HUES48 (cell line): ENCODE data around the gene VEGFA.

Source experiments
- H3K27ac ChIP-seq: one replicate; pipeline ENCODE4 v1.7.0; 2013; ENCODE audit warnings: low read depth, low read length, inconsistent platforms
- H3K27me3 ChIP-seq: 2 replicates; pipeline ENCODE4 v1.6.1; 2013; ENCODE audit warnings: mild to moderate bottlenecking, low read length; ENCODE audit not compliant: control insufficient read depth, insufficient read depth
- H3K36me3 ChIP-seq: 2 replicates; pipeline ENCODE4 v1.6.1; 2013; ENCODE audit warnings: low read length; ENCODE audit not compliant: control insufficient read depth, insufficient read depth
- H3K4me1 ChIP-seq: 2 replicates; pipeline ENCODE4 v1.6.1; 2013; ENCODE audit warnings: mild to moderate bottlenecking, low read length; ENCODE audit not compliant: control insufficient read depth, insufficient read depth
- H3K4me3 ChIP-seq: 2 replicates; pipeline ENCODE4 v1.5.1; 2013; ENCODE audit warnings: mild to moderate bottlenecking, low read depth, low read length
- H3K9ac ChIP-seq: 2 replicates; pipeline ENCODE4 v1.6.1; 2013; ENCODE audit warnings: mild to moderate bottlenecking, low read depth, low read length, moderate library complexity
- H3K9me3 ChIP-seq: 2 replicates; pipeline ENCODE4 v1.6.1; 2013; ENCODE audit warnings: low read length; ENCODE audit not compliant: control insufficient read depth, insufficient read depth

Gene VEGFA

GRCh38 chr6:43740321-43740960 lies 29.6 kb upstream of the VEGFA start:
- Histone ChIP-seq H3K9ac (no peak overlapping the region), H3K4me3 (no peak overlapping the region), H3K27ac (no peak overlapping the region), H3K36me3 (no peaks in the 10 kb centered on the region), H3K4me1 (peaks cover 10% of the 10 kb centered on the region; the same call in 1 of the 2 replicates), H3K9me3 (no peaks in the 10 kb centered on the region), H3K27me3 (no peaks in the 10 kb centered on the region)

GRCh38 chr6:43740961-43741764 lies 28.8 kb upstream of the VEGFA start:
- Histone ChIP-seq H3K27ac (no peak overlapping the region), H3K4me3 (no peak overlapping the region), H3K9ac (no peak overlapping the region), H3K4me1 (peaks cover 10% of the 10 kb centered on the region; the same call in 1 of the 2 replicates), H3K27me3 (no peaks in the 10 kb centered on the region), H3K36me3 (no peaks in the 10 kb centered on the region), H3K9me3 (no peaks in the 10 kb centered on the region)

GRCh38 chr6:43741829-43742228 lies 28.2 kb upstream of the VEGFA start:
- no peak overlapping the region for H3K27ac ChIP-seq
- peaks cover 10% of the 10 kb centered on the region; the same call in 1 of the 2 replicates for H3K4me1 ChIP-seq
- H3K9me3 ChIP-seq, result no peaks in the 10 kb centered on the region
- H3K9ac ChIP-seq, result no peak overlapping the region
- no peaks in the 10 kb centered on the region for H3K27me3 ChIP-seq
- no peak overlapping the region for H3K4me3 ChIP-seq
- no peaks in the 10 kb centered on the region for H3K36me3 ChIP-seq

- Histone ChIP-seq H3K27ac (no peak overlapping the region), H3K27me3 (no peaks in the 10 kb centered on the region), H3K9ac (no peak overlapping the region), H3K4me1 (peaks cover 8% of the 10 kb centered on the region; the same call in 1 of the 2 replicates), H3K36me3 (no peaks in the 10 kb centered on the region), H3K4me3 (no peak overlapping the region), H3K9me3 (no peaks in the 10 kb centered on the region)
These were observed 27.7 kb upstream of the VEGFA start for GRCh38 chr6:43742285-43742684.

- no peak overlapping the region for H3K4me3 ChIP-seq
- H3K27ac ChIP-seq, result no peak overlapping the region
- 0 out of 2 replicates have a peak, but pooled peaks cover 3% of the 10 kb centered on the region for H3K4me1 ChIP-seq
- H3K9me3 ChIP-seq, result no peaks in the 10 kb centered on the region
- H3K9ac ChIP-seq, result no peak overlapping the region
- H3K36me3 ChIP-seq, result no peaks in the 10 kb centered on the region
- H3K27me3 ChIP-seq, result no peaks in the 10 kb centered on the region
These were observed 26.9 kb upstream of the VEGFA start for GRCh38 chr6:43742931-43743632.

- H3K9ac ChIP-seq, result no peak overlapping the region
- no peak overlapping the region for H3K4me3 ChIP-seq
- no peak overlapping the region for H3K27ac ChIP-seq
- H3K9me3 ChIP-seq, result no peaks in the 10 kb centered on the region
- H3K4me1 ChIP-seq, result 0 out of 2 replicates have a peak, but pooled peaks cover 3% of the 10 kb centered on the region
- no peaks in the 10 kb centered on the region for H3K27me3 ChIP-seq
- no peaks in the 10 kb centered on the region for H3K36me3 ChIP-seq
These were observed 26.2 kb upstream of the VEGFA start for GRCh38 chr6:43743682-43744381.

- H3K27ac ChIP-seq, result no peak overlapping the region
These were observed 25.5 kb upstream of the VEGFA start for GRCh38 chr6:43744491-43744890.

GRCh38 chr6:43744931-43745727 lies 24.9 kb upstream of the VEGFA start:
- no peak overlapping the region for H3K4me3 ChIP-seq
- H3K27ac ChIP-seq, result no peak overlapping the region
- no peaks in the 10 kb centered on the region for H3K36me3 ChIP-seq
- no peak overlapping the region for H3K9ac ChIP-seq
- H3K9me3 ChIP-seq, result no peaks in the 10 kb centered on the region
- H3K4me1 ChIP-seq, result 0 out of 2 replicates have a peak, but pooled peaks cover 3% of the 10 kb centered on the region
- no peaks in the 10 kb centered on the region for H3K27me3 ChIP-seq

More at GRCh38 chr6:43744491-43744890, 25.5 kb upstream of the VEGFA start:
- no peak overlapping the region for H3K4me3 ChIP-seq
- H3K4me1 ChIP-seq, result 0 out of 2 replicates have a peak, but pooled peaks cover 3% of the 10 kb centered on the region
- no peak overlapping the region for H3K9ac ChIP-seq
- H3K27me3 ChIP-seq, result no peaks in the 10 kb centered on the region
- H3K36me3 ChIP-seq, result no peaks in the 10 kb centered on the region
- no peaks in the 10 kb centered on the region for H3K9me3 ChIP-seq

GRCh38 chr6:43746071-43746470 lies 23.9 kb upstream of the VEGFA start:
- no peaks in the 10 kb centered on the region for H3K36me3 ChIP-seq
- no peaks in the 10 kb centered on the region for H3K27me3 ChIP-seq
- no peak overlapping the region for H3K4me3 ChIP-seq
- H3K27ac ChIP-seq, result no peak overlapping the region
- no peak overlapping the region for H3K9ac ChIP-seq
- no peaks in the 10 kb centered on the region for H3K9me3 ChIP-seq
- 0 out of 2 replicates have a peak, but pooled peaks cover 3% of the 10 kb centered on the region for H3K4me1 ChIP-seq

- no peak overlapping the region for H3K27ac ChIP-seq
- no peak overlapping the region for H3K9ac ChIP-seq
- H3K27me3 ChIP-seq, result no peaks in the 10 kb centered on the region
- no peaks in the 10 kb centered on the region for H3K36me3 ChIP-seq
- H3K4me3 ChIP-seq, result no peak overlapping the region
- H3K4me1 ChIP-seq, result 0 out of 2 replicates have a peak, but pooled peaks cover 3% of the 10 kb centered on the region
- H3K9me3 ChIP-seq, result no peaks in the 10 kb centered on the region
These were observed 23.4 kb upstream of the VEGFA start for GRCh38 chr6:43746613-43747102.
